IPS-NIHi7 (cell line): ENCODE data around the gene RHBDL3.
"Not testable (repeated sequence)": the region's sequence is repeated elsewhere in the genome, so short reads cannot be mapped to it uniquely, and the experiment has no call there.

ENCODE experiments used
- DNase-seq: peaks from one replicate; pipeline ENCODE4 v3.0.0; 2012; ENCODE audit warnings: mixed read lengths; ENCODE audit errors: extremely low spot score

The RHBDL3 gene, protein sequence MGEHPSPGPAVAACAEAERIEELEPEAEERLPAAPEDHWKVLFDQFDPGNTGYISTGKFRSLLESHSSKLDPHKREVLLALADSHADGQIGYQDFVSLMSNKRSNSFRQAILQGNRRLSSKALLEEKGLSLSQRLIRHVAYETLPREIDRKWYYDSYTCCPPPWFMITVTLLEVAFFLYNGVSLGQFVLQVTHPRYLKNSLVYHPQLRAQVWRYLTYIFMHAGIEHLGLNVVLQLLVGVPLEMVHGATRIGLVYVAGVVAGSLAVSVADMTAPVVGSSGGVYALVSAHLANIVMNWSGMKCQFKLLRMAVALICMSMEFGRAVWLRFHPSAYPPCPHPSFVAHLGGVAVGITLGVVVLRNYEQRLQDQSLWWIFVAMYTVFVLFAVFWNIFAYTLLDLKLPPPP

DNA sequence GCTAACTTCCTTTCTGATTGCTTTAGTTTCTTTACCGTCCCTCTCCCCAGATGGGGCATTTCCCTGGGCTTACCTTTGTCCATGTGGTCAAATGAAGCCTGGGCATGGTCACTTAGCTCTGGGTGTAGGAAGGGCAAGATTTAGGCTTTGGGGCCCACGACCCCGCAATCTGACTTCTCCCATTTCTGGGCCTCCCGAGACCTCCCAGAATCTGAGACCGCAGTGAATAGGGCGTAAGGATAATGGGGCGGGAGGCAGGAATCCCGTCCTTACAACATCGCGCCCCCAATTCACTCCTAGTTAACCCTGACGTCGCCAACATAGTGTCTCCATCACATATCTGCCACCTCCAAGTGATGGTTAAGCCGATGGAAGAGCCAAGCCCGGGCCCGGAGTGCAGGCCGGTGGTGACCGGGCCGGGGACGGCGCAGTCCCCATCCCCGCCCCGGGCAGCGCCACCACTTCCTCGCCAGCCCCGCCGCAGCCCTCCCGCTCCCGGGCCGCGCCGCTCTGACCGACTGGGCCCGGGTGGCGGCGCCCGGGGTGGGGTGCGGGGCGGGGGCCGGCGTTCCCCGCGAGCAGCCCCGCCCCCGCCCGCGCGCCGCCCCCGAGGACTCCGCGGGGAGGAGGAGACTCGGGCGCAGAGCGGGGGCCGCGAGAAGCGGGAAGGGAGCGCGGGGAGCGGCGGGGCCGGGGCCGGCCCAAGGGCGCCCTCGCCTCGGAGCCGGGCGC lies at the start of gene RHBDL3:
Gene RHBDL3, plus strand, starts transcription at position 641 of the 732 bp plus-strand sequence. CDS start 358 bp downstream, outside the sequence.
- no peak for DNase-seq

DNA sequence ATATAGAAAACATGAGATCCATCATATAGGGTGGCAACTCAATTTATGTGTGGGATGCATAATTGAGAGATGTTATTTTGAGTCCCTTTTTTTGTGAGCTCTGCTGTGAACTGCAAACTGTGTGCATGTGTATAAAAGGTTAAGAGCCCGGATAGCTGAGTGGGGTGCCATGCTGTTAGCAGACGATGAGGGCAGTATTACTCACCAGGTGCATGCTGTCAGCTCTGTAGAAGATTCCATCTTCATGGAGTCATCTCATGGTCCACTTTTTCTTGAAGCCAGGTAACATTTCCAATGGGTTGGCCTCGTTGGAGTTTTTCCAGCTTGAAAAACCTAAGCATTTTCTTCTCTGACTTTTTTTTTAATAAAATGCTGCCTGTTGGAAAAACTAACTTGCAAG lies 43.0 kb upstream of the RHBDL3 start:
- DNase-seq: peak; percentile 20

DNA sequence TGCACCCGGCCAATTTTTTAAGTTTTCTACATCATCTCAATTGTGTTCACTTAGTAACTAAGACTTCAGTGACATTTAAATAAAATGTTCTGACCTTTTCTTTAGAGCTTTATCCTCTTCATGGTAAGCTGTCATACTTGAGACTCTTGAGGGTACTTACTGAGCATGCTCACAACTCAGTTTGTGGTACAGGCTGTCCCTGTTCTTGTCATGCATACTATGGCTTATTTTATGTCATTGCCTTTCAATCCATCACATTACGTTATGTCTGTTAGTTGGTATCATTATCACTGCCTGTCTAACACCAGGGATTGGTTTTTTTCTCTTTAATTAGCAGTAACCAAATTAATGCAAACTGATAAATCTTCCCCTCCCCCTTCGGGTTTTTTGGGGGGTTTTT lies 41.9 kb upstream of the RHBDL3 start:
- no peak for DNase-seq

DNA sequence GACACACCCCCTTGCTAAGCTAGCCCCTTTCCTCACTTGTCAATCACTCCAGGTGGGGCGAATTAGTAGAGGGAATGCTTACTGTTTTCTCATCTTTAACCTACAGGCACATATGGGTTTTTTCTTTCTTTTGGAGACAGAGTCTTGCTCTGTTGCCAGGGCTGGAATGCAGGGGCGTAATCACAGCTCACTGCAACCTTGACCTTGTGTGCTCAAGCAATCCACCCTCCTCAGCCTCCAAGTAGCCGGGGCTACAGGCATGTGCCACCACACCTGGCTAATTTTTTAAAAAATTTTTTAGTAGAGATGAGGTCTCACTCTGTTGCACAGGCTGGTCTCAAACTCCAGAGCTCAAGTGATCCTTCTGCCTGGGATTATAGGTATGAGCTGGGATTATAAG lies 38.7 kb upstream of the RHBDL3 start:
- peak; percentile 27 for DNase-seq

DNA sequence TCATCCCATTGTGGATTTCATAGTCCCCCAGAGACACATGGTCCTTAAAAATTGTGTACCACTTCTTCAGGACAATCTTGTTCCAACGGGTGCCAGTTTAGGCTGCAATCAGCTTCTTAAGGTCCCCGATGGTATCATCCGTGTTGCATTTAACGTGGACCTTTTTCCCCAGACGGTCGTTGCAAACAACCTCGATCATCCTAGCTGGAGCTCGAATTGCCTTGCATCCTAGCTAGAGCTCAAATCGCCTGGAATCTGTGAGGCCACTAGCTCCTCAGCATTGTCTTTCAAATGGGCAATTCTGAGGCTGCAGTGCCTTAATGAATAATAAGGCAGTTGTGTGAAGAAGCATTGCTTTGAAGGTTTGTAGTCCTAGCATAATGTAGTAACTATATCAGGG lies 37.7 kb upstream of the RHBDL3 start:
- peak; percentile 54 for DNase-seq

DNA sequence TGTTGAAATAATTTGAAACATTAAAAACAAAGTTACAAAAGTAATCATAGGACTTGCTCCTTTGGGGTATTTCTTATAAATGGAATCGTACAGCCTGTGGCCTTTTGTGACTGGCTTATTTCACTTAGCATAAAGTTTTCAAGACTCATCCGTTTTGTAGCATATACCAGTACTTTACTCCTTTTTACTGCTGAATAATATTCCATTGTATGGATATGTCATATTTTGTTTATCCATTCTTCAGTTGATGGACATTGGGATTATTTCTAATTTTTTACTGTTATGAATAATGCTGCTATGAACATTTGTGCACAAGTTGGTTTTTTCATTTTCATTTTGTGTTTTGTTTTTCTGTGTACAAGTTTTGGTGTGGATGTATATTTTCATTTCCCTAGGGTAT lies 30.0 kb upstream of the RHBDL3 start:
- DNase-seq: no peak

DNA sequence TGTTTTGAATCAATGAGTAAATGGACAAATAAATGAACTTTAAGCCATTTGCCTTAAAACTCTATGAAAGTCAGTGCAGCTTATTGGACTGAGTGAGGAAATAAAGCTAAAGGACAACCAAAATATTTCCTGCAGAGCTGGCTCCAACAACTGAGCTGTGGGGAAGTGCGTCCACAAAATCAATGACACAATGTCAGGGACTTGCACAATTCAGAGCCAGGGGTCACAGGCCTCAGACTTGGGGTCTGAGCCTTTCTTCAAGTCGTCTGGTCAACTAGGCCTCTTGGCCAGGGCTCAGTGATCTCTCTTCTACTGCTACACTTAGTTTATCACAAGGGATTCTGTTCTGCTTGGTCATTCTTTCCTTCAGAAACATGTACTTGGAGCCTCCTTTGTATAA lies 26.2 kb upstream of the RHBDL3 start:
- no peak for DNase-seq

DNA sequence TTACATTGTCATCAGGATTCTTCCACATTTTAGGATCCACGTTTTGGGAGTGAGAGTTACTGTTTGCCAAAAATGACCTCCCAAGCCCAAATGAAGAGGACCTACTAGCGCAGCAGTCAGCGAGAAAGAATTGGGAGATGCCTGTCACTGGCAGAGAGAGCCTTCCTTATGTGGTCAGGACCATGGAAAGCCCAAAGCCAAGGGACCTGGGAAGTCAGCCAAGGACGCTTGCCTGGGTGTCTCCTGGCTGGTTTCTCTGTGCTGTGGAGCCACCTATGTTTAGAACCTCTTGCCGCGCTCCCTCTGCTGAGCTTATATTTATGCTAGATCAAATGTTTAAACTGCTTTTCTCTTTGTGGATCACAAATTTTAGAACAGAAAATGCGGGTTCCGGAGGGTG lies 24.9 kb upstream of the RHBDL3 start:
- peak; percentile 73 for DNase-seq

DNA sequence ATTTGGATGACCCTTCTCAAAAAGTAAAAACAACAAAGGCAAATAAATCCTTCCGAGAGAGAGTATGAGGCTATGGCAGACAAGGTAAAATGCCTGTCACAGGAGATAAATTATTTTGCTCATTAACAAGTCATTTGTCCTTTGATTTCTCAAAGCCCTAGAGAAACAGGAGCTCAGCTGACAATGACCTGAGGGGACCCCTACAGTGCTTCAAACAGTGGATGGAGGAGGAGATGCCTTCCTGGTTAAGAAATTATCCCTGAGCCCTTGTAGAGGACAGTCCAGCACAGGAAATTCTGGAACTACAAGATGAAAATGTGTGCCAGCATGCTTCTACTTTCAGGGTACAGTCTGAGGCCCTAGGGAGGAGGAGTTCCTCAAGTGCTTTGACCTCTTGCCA lies 24.0 kb upstream of the RHBDL3 start:
- DNase-seq: no peak

DNA sequence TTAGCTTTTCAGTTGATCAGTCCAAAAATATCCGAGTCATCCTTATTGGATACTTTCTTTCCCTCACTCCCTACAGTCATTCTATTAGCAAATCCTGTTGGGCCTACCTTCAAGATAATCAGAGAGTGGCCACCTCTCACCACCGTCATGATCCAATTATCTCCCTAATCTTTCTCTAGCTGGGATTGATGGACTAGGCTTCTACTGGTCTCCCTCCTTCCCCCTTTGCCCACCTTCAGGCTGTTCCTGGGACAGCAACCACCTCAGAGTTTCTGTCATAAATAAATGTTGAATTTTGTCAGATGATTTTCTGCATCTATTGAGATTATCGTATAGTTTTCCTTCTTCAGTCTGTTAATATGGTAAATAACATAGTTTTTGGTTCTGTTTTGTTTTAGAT lies 16.2 kb upstream of the RHBDL3 start:
- no peak for DNase-seq

DNA sequence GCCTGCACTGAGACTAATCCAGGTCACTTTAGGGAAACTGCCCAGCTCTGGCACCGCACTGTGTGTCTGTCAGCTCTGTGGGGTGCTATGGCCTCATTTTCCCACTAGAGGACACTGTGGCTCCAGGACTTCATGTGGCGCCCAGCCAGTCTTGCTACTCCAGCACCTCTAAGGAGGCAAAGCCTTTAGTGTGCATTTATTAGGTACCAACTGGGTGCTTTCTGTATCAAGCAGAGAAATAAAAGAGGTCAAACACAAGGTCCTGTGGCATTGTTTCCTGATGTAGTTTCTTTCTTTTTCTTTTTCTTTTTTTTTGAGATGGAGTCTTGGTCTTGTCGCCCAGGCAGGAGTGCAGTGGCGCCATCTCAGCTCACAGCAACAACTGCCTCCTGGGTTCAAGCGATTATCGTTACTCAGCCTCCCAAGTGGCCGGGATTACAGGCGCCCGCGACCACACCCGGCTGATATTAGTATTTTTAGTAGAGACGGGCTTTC lies 12.5 kb upstream of the RHBDL3 start:
- peak; percentile 87 for DNase-seq

DNA sequence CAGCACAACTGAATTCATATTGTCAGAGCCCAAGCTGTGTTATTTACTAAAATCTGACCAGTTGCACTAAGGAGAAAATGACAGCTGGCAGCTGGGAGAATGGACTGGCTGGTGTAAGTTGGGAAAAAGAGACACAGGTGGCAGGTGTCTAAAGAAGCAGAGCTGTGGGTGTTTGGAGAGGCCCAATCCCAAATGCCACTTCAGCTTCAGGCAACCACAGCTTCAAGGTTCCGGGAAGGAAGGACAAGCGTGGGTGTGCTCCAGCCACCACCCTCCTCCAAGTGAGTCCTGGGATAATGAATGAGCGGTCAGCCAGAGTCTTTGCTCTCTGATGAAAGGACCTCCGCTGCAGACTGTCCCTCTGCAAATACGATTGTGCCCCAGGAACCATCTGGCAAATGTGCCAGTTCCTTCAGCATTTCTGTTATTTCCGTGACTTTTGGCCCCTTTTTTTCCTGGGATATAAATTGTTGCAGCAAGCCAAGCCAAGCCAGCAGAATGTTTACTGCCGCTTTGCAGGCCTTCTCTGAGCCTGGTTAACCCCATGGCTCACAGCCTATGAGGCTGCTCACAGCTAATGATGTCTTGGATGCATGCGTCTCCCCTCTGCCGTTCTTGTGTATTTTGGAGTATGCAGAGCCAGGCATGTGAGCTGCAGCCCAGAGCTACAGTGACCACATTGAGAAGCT lies 9.5 kb upstream of the RHBDL3 start:
- DNase-seq: no peak

DNA sequence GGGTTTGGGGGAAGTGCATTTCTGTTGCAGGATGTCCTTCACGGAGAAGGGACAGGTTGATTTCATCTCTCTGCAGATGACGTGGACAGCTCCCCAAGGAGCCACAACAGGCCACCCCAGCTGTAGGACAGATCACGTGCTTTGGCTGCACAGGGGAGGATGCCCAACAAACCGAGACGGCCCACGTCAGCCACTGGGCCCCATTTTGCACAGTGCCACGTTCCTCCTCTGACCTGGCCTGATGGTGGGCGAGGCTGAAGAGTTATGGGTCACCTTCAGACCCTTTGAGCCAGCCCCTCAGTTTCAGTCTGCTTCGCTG lies 9.0 kb upstream of the RHBDL3 start:
- DNase-seq: no peak

DNA sequence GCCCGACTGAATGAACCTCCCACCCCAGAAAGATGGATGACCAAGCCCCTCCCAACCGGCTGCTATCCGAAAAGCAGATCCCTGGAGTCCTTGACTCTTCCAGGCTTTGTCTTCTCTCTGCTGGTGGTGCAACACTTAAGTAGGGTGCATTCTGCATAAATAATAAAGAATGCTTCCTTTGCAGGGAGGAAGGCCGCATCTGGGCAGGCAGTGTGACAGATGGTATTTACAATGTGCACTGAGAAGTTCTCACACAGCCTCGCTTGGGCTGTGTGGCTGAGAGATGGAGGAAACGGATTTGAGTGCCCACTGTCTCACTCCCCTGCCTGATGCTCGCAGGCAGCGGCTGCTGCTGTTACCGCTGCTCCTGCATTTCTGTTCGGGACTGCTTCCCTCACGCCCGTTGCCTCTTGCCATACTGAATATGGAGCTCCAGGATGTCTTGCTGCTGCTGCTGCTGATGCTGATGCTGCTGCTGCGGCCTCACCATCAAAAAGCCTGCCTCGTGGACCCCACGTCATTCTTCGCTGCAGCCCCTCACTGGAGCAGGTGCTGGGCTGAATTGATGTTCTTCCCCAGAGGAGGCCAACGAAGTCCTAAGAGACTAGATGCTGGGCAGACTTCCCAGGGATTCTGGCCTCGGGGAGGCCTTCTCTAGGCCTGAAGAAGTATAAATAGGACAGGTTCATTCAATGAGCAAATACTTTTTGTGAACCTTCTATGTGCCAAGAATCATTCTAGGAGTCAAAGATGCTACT lies 7.1 kb upstream of the RHBDL3 start:
- no peak for DNase-seq

DNA sequence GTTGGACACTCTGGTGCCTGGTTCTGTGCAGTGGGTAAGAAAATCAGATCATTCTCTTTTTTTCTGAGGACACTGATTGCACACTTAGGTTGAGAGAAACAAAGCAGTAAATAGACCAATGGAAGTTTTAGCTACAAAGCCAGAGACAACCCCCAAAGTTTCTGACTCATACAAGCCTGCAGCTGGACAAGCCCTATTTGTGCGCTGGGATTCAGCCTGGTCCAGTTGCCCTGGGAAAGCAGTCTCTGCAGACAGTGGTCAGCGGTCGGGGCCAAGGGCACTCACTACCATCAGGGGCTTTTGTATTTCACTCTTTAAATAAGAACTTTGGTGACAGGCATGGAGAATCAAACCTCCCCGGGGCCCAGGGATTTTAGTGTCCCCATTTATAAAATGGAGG lies 6.0 kb upstream of the RHBDL3 start:
- no peak for DNase-seq

DNA sequence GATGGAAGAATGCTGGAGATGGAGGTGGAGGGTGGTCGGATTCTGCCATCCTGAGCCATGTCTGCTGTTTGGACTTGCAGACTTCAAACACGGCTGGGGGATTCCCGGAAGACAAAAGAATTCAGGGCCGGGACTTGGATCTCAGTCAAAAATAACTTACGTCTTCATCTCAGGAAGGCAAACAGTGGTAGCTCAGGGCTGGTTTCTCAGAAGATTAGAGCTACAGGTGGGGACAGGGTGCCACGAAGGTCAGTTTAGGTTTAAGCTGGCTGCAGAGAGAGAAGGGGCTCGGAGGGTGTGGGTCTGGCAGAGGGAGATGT lies 4.3 kb upstream of the RHBDL3 start:
- no peak for DNase-seq

DNA sequence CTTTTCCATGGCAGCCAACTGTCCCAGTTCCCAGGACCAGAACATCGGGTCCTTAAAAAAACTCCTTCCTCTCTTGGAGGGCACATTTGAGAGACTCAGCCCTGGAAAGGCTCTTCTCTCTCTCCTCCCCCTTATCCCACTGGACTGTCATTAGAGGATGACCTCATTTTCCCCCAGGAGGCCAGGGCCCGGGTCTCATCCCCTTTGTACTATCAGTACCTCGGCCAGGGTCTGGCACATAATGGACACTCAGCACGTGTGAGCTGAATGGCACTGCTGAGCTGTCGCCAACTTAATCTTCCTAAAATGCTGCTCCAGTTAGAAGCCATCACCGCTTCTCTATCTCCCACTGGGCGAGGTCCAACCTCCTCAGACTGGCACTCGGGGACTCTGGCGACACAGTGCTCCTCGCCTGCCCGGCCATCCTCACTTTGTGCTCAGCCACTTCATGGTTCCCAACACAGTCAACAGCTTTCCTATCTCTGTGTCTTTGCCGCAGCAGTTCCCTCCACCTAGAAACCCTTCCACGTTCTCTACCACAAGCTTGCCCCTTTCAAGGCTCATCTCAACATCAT lies 3.6 kb upstream of the RHBDL3 start:
- no peak for DNase-seq

DNA sequence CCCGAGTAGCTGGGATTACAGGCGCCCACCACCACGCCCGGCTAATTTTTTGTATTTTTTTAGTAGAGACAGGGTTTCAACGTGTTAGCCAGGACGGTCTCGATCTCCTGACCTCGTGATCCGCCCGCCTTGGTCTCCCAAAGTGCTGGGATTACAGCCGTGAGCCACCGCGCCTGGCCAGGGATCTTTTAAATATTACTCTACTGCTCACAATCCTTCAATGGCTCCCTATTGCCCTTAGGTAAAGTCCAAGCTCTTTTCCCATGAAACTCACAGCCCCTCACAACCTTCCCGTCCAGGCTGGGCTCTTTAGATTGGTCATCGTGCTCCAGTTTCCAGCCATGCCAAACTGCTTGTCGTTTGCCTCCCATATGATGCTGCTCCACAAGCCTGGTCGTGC lies 2.1 kb upstream of the RHBDL3 start:
- DNase-seq: not testable (repeated sequence)

DNA sequence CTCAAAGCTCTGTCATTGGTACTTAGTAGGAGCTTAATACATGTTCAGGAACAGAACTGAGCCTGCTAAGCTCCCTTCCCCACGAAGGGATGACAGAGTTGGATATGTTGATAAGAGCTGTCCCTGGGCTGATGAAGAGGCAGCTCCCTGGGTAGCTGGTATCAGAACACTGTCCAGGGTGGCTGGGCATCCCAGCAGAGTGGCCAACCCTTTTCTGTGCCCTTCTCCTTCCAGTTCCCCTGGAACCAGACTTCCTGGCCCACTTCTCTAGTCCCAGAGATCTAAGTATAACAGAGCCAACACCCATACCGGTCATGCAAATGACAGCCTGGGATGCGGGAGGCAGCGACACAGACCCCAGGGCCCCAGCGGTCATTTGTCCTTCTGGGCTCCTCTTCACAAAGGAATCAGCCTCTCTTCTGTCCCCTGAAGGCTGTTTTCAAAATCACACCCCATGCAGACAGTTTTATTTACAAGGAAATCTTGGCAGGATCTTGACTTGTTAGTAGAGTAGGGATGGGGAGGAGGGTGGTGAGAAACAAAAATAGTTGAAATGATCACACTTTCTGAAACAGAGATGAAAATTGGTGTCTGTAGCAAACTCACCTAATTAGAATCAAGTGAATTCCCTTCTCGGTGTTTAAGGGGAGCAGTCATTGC lies 1.4 kb upstream of the RHBDL3 start:
- DNase-seq: no peak

DNA sequence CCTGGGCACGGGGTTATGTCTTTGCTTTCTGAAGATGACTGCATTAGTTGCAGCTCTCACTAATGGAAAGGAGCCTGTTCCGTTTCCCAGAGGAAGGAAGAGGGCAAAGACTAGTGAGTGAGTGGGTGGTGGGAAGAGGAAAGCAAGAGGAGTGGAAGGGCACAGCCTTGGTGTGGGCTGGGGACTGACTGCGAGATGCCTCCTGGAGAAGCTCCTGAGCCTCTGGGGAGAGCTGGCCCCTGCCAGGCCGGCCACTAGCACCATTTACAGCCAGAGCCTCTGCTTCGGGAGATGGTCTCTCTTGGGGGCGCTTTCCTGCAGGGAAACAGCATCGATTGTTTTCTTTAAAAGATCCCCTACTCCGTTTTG lies 825 bp upstream of the RHBDL3 start:
- no peak for DNase-seq

DNA sequence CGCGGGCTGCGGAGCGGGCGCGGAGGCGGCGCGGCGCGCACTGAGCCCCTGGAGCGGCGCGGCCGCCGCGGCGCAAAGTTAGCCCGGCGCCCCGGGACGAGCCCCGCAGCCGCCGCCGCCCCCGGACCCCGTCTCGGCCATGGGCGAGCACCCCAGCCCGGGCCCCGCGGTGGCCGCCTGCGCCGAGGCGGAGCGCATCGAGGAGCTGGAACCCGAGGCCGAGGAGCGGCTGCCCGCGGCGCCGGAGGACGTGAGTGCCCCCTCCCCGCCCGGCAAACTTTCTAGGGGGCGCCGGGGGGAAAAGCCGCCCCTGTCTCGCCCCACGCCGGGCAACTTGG lies 388 bp downstream of the RHBDL3 start:
- no peak for DNase-seq
